NCI-H748 (cell line): ENCODE results near the gene IGFBP5.
A peak's percentile ranks its signal among the peaks of the same experiment; 100 is the strongest.

ENCODE experiments used
- DNase-seq: peaks from one replicate; lab custom pipeline; 2025; ENCODE audit not compliant: unreplicated experiment; lab: John Stamatoyannopoulos, UW

Gene IGFBP5

DNA sequence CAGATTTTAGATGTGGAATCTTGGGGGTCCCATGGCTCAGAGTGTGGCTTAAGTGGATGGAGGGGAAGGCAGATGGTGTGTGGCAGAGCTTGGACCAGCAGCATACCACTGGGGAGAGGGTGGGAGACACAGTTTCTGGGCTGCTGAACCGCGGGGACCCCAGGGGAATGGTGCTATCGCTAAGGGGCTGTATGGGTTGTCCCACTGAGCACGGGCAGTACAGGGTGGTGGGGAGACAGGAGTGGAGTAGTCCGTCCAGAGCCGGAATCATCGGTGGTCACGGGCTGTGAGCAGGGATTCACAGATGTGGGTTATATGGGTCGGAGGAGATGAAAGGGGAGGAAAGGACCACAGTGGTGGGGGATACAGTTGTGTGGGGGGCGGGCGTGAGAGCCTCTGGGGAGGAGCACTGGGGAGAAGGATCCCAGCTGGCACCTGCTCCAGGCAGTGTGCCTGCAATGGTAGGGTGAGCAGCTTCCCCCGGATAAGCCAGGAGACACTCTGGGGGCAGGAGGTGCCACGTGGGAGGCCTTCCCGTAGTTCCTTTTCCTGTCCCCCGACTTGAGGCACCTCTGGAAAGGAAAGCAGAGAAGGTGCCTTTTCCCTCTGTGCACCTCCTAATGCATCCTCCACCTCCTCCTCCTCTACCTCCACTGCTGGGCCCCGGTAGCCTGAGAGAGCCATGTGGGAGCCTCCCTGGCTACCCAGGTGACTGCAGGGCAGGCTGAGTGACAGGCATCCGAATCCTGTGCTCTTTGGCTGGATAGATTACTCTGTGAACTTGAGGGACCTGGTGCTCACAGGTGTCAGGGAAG lies 24.9 kb downstream of the IGFBP5 start:
- peak; percentile 45 for DNase-seq

GRCh38 chr2:216666461-216667233 lies 28.7 kb downstream of the IGFBP5 start:
- DNase-seq = peak; percentile 74

- DNase-seq = peak; percentile 29
These were observed 29.6 kb downstream of the IGFBP5 start for GRCh38 chr2:216665717-216666116.

GRCh38 chr2:216665242-216665641 lies 30.1 kb downstream of the IGFBP5 start:
- DNase-seq = no peak

DNA sequence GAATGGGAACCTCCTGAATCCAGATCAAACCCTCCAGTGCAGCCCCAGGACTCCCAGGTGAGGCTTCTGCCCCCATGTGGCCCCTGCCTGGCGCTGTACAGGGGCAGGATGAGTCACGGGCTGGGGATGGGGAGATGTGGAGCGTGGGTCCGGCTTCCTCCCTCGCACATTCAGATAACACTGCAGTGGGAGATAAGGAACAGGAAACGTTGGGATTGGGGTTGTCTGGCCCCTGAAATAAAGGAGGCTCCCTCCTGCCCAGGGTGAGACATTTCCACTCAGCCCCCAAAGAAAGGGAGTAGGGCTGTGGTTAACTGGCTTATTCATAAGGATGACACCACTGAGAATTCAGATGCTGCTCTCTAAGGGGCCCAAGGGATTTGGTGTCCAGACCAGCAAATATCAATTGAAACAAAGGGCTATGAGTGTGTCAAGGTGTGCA lies 30.7 kb downstream of the IGFBP5 start:
- DNase-seq = no peak

DNA sequence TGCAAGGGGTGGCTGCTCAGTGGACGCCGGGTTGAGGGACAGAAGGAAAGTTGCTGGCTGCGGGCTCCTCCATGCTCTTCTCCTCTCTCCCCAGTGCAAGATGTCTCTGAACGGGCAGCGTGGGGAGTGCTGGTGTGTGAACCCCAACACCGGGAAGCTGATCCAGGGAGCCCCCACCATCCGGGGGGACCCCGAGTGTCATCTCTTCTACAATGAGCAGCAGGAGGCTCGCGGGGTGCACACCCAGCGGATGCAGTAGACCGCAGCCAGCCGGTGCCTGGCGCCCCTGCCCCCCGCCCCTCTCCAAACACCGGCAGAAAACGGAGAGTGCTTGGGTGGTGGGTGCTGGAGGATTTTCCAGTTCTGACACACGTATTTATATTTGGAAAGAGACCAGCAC lies 31.5 kb downstream of the IGFBP5 start:
- no peak for DNase-seq

DNA sequence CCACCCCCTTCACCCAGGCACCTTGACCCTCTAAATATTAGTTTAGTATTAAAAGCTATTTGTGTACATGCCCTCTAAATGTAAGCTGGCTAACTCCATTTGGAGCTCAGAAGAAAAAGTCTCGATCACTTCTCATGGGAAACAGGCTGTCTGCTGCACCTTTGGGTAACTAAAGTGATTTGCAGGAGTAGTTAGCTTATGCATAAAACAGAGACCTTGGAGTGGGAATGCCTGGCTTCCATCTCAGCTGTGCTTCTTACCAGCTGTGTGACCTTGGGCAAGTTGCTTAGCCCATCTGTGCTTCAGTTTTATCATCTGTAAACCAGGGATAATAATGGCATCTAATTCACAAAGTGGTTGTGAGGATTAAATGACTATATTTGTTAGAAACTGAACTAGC lies 32.2 kb downstream of the IGFBP5 start:
- DNase-seq = no peak

- no peak for DNase-seq
These were observed 33.5 kb downstream of the IGFBP5 start for GRCh38 chr2:216661639-216662375.

DNA sequence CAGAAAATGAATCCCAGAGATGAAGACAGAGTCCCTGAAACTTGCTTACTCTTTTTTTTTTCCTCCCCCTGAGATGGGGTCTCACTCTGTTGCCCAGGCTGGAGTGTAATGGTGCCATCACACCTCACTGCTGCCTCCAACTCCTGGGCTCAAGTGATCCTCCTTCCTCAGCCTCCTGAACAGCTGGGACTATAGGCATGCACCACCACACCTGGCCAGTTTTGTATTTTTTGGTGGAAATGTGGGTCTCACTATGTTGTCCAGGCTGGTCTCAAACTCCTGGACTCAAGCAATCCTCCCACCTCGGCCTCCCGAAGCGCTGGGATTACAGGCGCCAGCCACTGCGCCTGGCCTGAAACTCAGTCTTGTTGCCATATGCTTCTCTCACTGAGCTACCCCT lies 34.3 kb downstream of the IGFBP5 start:
- DNase-seq = no peak

- DNase-seq = no peak
These were observed 34.9 kb downstream of the IGFBP5 start for GRCh38 chr2:216660496-216660895.

- no peak for DNase-seq
These were observed 36.1 kb downstream of the IGFBP5 start for GRCh38 chr2:216659276-216659675.

DNA sequence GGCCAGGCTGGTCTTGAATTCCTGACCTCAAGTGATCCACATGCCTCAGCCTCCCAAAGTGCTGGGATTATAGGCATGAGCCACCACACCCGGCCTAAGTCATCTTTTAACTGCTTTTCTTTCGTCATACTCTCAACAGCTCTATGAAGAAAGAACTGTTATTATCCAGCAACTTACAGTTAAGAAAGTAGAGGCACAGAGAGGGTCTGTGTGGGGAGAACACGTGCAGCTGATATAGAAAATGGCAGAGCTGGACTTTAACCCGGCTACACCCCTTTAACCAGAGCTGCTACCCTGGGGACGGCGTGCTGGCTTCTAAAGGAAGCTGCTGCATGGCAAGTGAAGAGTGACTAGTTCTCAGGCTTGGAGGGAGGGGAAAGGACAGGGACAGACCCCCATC lies 36.6 kb downstream of the IGFBP5 start:
- no peak for DNase-seq

DNA sequence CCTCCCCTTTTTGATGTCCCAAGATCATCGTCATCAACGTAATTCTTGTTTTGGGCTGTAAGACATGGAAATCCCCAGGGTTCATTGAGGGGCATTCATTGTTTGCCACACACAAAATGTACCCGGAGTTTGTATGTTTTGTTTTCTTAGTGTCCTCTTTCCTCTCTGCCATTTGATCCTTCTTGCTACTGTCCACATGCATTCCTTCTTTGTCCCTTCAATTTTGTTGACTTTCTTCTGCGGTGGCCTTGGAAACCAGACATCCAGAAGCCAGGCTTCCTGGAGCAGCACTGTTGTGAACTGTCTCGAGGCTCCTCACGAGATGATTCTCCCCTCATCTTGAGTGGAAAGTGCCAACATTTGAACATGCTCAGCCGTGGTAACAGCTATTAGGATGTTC lies 37.4 kb downstream of the IGFBP5 start:
- no peak for DNase-seq

GRCh38 chr2:216657086-216657855 lies 38.1 kb downstream of the IGFBP5 start:
- DNase-seq = no peak

GRCh38 chr2:216654528-216655052 lies 40.8 kb downstream of the IGFBP5 start:
- no peak for DNase-seq

DNA sequence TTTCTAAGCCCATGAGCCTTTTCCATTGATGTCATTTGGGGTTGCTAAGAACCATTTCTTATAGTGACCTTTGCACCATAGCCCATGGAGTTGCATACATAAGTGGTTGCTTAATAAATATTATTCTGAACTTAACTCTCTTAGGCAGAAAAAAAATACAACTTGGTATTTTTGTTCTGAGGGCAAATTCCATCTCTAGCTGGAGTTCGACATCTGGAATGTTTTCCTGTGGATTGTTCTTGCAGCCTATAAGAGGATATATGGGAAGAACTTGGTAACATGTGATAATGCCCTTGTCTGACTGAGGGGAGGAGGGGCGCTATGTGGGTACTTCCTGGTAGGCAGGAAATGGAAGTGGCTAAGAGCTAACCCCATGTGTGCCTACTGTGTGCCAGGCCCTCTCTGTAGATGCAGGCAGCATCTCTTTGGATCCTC lies 41.4 kb downstream of the IGFBP5 start:
- no peak for DNase-seq

DNA sequence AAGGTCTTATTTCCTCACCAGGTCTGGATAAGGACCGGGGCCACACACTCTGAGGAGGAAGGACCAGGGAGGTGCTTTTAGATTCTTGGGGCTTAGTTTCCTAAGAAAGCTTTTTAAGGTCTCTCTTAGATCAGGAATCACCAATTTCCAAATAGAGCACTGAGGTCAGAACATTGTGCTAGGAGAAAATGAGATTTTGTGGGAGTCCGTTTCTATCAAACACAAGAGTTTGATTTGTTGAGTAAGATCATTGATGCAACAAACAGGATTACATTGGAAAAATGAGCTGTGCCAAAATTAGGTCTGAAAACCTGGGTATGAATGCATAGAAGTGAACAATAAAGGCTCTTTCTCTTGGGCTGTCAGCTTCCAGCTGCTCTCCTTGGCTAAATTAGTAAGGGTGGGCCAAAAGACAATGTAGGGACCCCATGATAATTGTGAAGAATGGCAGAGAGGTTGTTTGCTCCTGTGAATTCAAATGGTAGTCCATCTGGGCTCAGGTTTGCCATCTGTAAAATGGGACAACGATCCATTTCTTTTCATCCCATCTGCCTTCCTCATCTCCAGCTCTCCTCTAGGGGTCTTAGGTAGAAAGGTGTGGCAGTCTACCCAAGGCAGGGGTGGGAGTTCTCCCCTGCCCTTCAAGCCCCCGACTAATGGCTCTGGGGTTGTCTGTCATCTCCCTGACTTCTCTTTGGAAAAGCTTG lies 42.1 kb downstream of the IGFBP5 start:
- no peak for DNase-seq

GRCh38 chr2:216652566-216652965 lies 42.8 kb downstream of the IGFBP5 start:
- DNase-seq = no peak

- no peak for DNase-seq
These were observed 43.9 kb downstream of the IGFBP5 start for GRCh38 chr2:216651351-216651881.
